GM18505 (cell line): Measurements from ENCODE around the gene LIMS2.

Experiments
- ATAC-seq: cut with Tn5 transposase; IDR thresholded peaks from one replicate; pipeline ENCODE4 v1.9.1; 2021; ENCODE audit not compliant: unreplicated experiment
- POLR2A ChIP-seq: IDR thresholded peaks from 4 replicates; pipeline ENCODE4 v1.6.1; 2011; ENCODE audit warnings: borderline replicate concordance; ENCODE audit not compliant: insufficient read depth, insufficient read length; ENCODE audit errors: extremely low read depth

The LIMS2 gene

GRCh38 chr2:127630096-127630863 lies 45.0 kb downstream of the LIMS2 start:
- no peak for ATAC-seq
- no peak for TF ChIP-seq POLR2A

GRCh38 chr2:127629637-127630036 lies 45.7 kb downstream of the LIMS2 start:
- ATAC-seq, result no peak
- TF ChIP-seq POLR2A, result no peak

GRCh38 chr2:127628767-127629614 lies 46.3 kb downstream of the LIMS2 start:
- no peak for ATAC-seq
- no peak for TF ChIP-seq POLR2A

DNA sequence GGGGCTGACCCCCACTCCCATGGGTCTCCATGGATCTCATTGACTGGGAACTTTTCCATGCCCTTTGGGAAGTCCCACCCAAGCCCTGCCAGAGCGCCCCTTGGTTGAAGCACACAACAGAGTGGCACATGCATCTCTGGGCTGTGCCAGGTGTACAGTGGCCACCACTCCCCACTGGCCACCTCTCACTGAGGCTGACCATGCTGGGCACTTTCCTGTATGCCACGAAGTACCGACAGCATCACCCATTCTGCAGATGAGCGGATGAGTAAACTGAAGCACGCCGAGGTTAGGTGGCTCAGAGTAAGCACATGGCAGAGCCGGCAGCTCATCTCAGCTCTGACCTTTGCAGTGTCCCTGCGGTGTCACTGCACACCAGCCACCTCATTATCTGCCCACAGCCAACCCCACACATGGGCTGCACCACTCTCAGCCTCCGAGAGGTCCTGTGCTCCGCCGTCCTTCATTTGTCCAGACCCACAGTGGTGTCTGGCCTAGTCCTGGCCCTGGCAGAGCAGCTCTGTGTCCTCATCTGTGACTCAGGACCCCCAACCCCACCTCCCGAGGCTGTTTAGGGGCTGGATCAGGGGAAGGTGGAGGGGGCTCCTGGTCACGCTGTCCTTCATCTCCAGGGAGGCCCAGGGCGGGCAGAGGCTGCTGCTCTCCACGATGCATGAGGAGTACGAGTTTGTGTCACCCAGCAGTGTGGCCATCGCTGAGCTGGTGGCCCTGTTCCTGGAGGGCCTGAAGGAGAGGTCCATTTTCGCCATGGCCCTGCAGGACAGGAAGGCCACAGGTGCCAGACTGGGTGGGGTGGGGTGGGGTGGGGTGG lies 47.4 kb downstream of the LIMS2 start:
- no peak for ATAC-seq
- TF ChIP-seq POLR2A, result no peak

- TF ChIP-seq POLR2A, result no peak
- ATAC-seq, result no peak
These were observed 48.2 kb downstream of the LIMS2 start for GRCh38 chr2:127626917-127627739.

- TF ChIP-seq POLR2A, result no peak
- ATAC-seq, result no peak
These were observed 49.2 kb downstream of the LIMS2 start for GRCh38 chr2:127626175-127626574.

DNA sequence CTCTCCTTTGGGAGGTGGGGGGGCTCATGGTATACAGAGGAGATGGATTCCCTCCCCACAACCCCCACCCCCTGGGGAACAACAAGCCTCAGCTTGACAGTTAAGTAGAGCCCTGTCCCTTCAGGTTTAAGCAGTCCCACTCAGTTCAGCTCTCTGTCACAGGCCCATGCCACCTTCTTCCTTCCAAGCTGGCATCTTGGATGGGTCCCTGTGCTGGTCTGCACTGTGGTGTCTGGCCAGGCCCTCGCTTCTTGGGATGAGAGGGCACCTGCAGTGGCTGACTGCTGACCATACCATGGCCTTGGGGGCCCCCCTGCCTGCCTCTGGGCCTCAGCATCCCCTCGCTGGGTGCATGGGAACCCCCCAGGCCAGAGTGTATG lies 49.8 kb downstream of the LIMS2 start:
- ATAC-seq, result no peak
- no peak for TF ChIP-seq POLR2A

DNA sequence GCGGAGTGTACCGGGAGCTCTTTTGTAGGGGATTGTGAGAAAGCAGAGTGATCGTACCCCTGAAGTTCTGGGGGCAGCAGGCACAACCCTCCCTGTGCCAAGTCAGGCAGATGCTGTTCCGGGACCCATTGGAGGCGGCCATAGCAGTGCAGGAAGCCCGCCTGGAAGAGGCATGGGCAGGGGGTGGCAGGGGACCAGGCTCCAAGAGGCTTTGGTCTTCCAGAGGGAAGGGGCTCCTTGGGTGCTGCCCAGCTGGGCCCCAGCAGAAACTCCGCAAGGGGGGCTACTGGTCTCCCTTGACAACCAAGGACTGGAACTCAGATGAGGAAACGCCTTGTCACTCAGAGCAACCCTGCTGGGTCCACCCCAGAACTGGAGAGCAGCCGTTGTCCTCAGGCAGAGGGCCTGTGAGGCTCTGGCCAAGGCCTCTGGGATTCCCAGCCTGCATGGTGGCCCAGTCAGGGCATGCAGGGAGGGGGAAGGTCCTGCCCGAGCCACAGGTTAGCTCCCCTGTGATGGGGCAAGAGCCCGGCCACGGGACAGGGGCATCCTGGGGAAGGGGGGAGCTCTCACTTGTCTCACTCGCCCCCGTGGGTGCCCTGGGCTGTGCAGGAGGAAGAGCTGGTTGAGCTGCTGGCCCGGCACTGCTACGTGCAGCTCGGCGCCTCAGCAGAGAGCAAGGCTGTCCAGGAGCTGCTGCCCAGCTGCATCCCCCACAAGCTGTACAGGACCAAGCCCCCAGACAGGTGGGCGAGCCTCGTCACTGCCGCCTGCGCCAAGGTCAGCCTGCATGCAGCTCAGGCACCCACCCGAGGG lies 50.4 kb downstream of the LIMS2 start:
- TF ChIP-seq POLR2A, result no peak
- no peak for ATAC-seq

- ATAC-seq, result no peak
- TF ChIP-seq POLR2A, result no peak
These were observed 51.0 kb downstream of the LIMS2 start for GRCh38 chr2:127624320-127624755.

- TF ChIP-seq POLR2A, result no peak
- no peak for ATAC-seq
These were observed 51.7 kb downstream of the LIMS2 start for GRCh38 chr2:127623388-127624319.
